Fibroblast of villous mesenchyme (primary cell): ENCODE results near the gene ATG16L2. TPM values are rescaled to one million over a fixed set of nuclear protein-coding genes. Genes with fewer than 3 reads are reported as not detected.

ENCODE experiments used
- DNase-seq: peaks from one replicate; pipeline ENCODE4 v3.0.0-alpha.2; 2010; ENCODE audit warnings: low read depth
- H3K4me3 ChIP-seq: 2 replicates; pipeline ENCODE4 v1.5.1; 2011; ENCODE audit warnings: low read depth, mild to moderate bottlenecking, low read length
- CTCF ChIP-seq: IDR thresholded peaks from 2 replicates; pipeline ENCODE4 v1.5.1; 2012; ENCODE audit warnings: low read depth, mild to moderate bottlenecking, low read length; ENCODE audit not compliant: insufficient read depth
- total RNA-seq: library from RNA; depleted of rRNA; stranded (reverse); fragments of >200 nt; gene quantifications from 2 replicates; pipeline ENCODE4 v1.2.3, GENCODE V29; 2012

ATG16L2 gene
- total RNA-seq, 1 donor: 11.2 TPM

- H3K4me3 ChIP-seq: no peak overlapping the region
- no peak for TF ChIP-seq CTCF
- no peak for DNase-seq
Measured at GRCh38 chr11:72769680-72770079, 44.5 kb upstream of the ATG16L2 start.

- H3K4me3 ChIP-seq: no peak overlapping the region
- no peak for DNase-seq
- TF ChIP-seq CTCF: no peak
Measured at GRCh38 chr11:72770799-72771198, 43.4 kb upstream of the ATG16L2 start.

GRCh38 chr11:72771507-72771906 is 42.7 kb upstream of the ATG16L2 start:
- TF ChIP-seq CTCF: no peak
- peak; percentile 35 for DNase-seq
- H3K4me3 ChIP-seq: no peak overlapping the region

GRCh38 chr11:72772059-72772458 is 42.2 kb upstream of the ATG16L2 start:
- H3K4me3 ChIP-seq: no peak overlapping the region
- DNase-seq: no peak
- no peak for TF ChIP-seq CTCF

- TF ChIP-seq CTCF: no peak
- H3K4me3 ChIP-seq: no peak overlapping the region
- DNase-seq: peak; percentile 83
Measured at GRCh38 chr11:72773291-72773690, 40.9 kb upstream of the ATG16L2 start.

- peak; percentile 31 for DNase-seq
- no peak overlapping the region for H3K4me3 ChIP-seq
- no peak for TF ChIP-seq CTCF
Measured at GRCh38 chr11:72773696-72774095, 40.5 kb upstream of the ATG16L2 start.

GRCh38 chr11:72774499-72774898 is 39.7 kb upstream of the ATG16L2 start:
- H3K4me3 ChIP-seq: no peak overlapping the region
- DNase-seq: no peak
- no peak for TF ChIP-seq CTCF
